Lower leg skin (tissue), 3 donors: ENCODE measurements around the gene VPS50.

Experiments
- CTCF ChIP-seq, 3 donors: fragments of 450-650 bp; IDR thresholded peaks; one replicate each; pipeline ENCODE4 v1.5.1; 2016; ENCODE audit warnings: antibody characterized with exemption in 3 of 3, mild to moderate bottlenecking in 3 of 3, moderate library complexity in 2 of 3
- POLR2A ChIP-seq, 2 donors: fragments of 450-650 bp; IDR thresholded peaks; one replicate each; pipeline ENCODE4 v1.6.1; 2016 to 2017; ENCODE audit warnings: antibody characterized with exemption in 2 of 2, mild to moderate bottlenecking in 1 of 2, moderate library complexity in 1 of 2

- TF ChIP-seq CTCF (IDR thresholded peaks at IDR 0.05): no peak
- TF ChIP-seq POLR2A (IDR thresholded peaks at IDR 0.05): no peak
Measured at GRCh38 chr7:93198472-93198871, 33.7 kb upstream of the VPS50 start.
